22Rv1 (cell line): ENCODE data around the gene PRKCB.

Source experiments
- H3K27ac ChIP-seq: fragments of 450-650 bp; 2 replicates; pipeline ENCODE4 v1.5.1; 2017
- CTCF ChIP-seq: fragments of 450-650 bp; IDR thresholded peaks from 2 replicates; pipeline ENCODE4 v1.5.1; 2017; ENCODE audit warnings: mild to moderate bottlenecking
- ZFX ChIP-seq: fragments of 450-650 bp; IDR thresholded peaks from 2 replicates; pipeline ENCODE4 v1.6.1; 2017; ENCODE audit warnings: antibody characterized with exemption, borderline replicate concordance

The PRKCB gene

DNA sequence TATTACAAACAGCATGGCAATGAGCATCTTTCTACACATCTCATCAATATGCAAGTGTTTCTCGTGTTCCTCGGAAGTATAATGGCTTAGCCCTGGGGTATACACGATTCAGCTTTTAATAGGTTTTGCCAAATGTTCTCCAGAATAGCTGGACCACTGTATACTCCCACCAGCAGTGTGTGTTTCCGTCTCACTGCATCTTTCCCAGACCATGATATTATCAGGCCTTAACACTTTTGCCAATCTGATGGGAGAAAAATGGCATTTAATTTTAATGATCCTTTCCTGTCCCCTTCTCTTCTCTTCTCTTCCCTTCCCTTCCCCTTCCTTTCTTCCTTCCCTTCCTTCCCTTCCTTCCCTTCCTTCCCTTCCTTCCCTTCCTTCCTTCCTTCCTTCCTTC is 30.8 kb downstream of the PRKCB start:
- no peak for TF ChIP-seq CTCF
- no peak for TF ChIP-seq ZFX
- no peak overlapping the region for H3K27ac ChIP-seq

- TF ChIP-seq CTCF, result no peak
- TF ChIP-seq ZFX, result no peak
- H3K27ac ChIP-seq, result no peak overlapping the region
Measured at GRCh38 chr16:23867566-23867965, 31.8 kb downstream of the PRKCB start.

- no peak for TF ChIP-seq ZFX
- no peak for TF ChIP-seq CTCF
- H3K27ac ChIP-seq, result no peak overlapping the region
Measured at GRCh38 chr16:23868136-23868535, 32.4 kb downstream of the PRKCB start.

DNA sequence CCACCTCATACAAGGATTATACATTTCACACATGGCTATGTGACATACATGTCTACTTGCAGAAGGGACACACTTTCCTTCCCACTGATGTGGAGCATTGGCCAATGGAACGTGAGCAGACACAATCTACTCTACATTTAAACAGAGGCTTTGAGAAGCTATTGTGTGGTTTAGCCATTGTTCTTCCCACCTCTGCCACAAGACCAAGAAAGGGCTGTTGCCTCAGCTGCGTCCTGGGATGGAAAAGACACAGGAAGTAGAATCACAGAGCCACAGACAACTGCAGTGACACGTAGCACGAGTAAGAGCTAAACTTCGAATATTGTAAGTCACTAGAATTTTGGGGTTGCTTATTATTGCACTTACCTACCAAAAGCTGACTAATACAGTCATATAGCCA is 33.3 kb downstream of the PRKCB start:
- TF ChIP-seq CTCF (no peak), ZFX (no peak)
- no peak overlapping the region for H3K27ac ChIP-seq

DNA sequence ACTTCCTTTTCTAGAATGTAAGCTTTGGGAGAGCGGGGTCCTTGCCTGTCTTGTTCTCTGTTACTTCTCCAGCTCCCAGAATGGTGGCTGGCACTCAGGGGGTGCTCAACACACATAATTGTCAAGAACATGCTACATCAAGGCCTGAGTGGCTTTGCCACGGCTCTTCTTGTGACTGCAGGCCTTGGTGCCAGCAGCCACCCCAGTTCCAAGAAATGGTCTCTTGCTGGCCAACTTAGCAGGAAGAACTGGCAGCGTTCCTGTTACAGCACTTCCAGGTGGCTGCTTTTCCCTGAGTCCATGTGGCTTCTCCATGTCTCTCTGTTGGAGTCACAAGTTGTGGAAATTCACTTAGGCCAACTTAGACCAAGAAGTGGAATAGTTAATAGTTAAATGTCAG is 36.1 kb downstream of the PRKCB start:
- no peak for TF ChIP-seq CTCF
- TF ChIP-seq ZFX, result no peak
- H3K27ac ChIP-seq, result no peak overlapping the region

- TF ChIP-seq CTCF, result no peak
- no peak for TF ChIP-seq ZFX
- no peak overlapping the region for H3K27ac ChIP-seq
Measured at GRCh38 chr16:23874613-23875294, 39.0 kb downstream of the PRKCB start.

DNA sequence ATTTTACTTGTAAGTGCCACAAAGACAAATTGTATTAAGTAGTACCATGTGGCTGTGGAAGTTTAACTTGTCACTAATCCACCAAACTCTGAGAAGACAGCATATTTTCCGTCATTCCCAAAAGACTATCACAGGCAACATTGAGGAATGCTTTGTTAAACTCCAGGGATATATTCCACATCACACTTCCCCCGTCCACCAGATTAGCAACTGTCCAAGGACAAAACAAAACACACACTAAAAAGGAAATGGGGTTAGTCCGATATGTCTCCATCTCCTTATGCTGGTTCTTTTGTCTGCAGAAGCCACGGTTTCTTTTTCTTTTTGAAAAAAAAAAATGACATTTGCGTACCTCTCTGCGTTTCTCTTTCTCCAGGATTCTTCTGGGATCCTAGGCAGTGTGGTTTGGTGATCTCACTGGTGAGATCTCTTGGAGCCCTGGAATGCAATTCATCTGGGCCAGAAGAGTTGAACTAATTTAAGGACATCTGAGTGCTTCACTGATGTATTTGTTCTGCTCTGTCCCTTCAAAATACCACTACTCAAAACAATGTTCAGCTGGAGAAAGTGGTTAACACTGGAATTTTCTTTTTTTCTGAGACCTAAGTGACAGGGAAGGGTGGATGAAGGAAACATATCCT is 40.6 kb downstream of the PRKCB start:
- no peak overlapping the region for H3K27ac ChIP-seq
- TF ChIP-seq ZFX, result no peak
- no peak for TF ChIP-seq CTCF
